Measurements from ENCODE around the gene ZDHHC17.

The ZDHHC17 gene

GRCh38 chr12:76872415-76872814 lies 108.5 kb downstream of the ZDHHC17 start:
- H3K36me3 ChIP-seq (ENCODE audit: insufficient read depth, low read length), result no peaks in the 10 kb centered on the region
- H3K4me3 ChIP-seq (ENCODE audit: low read length, poor library complexity, severe bottlenecking), result no peak overlapping the region
- TF ChIP-seq EZH2phosphoT487 (IDR thresholded peaks at IDR 0.05; ENCODE audit: borderline replicate concordance) (no peak), CTCF (conservative IDR thresholded peaks at IDR 0.05; ENCODE audit: low read length) (no peak)
- H3K9ac ChIP-seq (ENCODE audit: low read depth, low read length, poor library complexity, severe bottlenecking), result no peak overlapping the region
- no peaks in the 10 kb centered on the region for H3F3A ChIP-seq (ENCODE audit: low read depth)
- H3K9me2 ChIP-seq (replicated peaks; ENCODE audit: low read depth, low read length), result no peaks in the 10 kb centered on the region
- H3K4me1 ChIP-seq (ENCODE audit: insufficient read depth, low read length, poor library complexity, severe bottlenecking), result peaks cover 11% of the 10 kb centered on the region
- H3K27me3 ChIP-seq (ENCODE audit: insufficient read depth, low read length, poor library complexity, severe bottlenecking), result no peaks in the 10 kb centered on the region
- no peaks in the 10 kb centered on the region for H3K79me2 ChIP-seq (ENCODE audit: insufficient read depth, low read length)
- H3K9me3 ChIP-seq (ENCODE audit: insufficient read depth, low read depth, low read length), result no peaks in the 10 kb centered on the region
- H2AFZ ChIP-seq (ENCODE audit: low read length), result no peak overlapping the region
- no peak overlapping the region for H3K4me2 ChIP-seq (ENCODE audit: low read depth, low read length, poor library complexity, severe bottlenecking)
- no peaks in the 10 kb centered on the region for H4K20me1 ChIP-seq (ENCODE audit: insufficient read depth, low read length, poor library complexity, severe bottlenecking)

DNA sequence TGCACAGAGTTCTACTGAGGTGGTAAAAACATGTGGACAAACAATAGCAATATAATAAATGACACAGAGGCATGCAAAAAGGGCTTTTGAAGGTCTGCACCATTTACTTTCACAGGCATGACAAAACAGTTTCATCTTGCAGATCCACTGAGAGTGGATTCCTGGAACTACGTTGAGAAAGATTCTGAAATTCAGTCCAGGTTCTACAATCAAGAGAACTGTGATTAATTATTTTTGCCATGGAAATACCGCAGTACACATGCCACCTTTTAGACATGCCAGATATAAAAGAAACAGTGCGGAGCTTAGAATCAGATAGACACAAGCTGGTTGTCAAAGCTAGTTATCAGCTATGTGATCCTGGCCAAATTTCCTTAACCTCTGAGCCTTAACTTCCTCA lies 110.1 kb downstream of the ZDHHC17 start:
- Histone ChIP-seq H3K27me3 (ENCODE audit: insufficient read depth, low read length, poor library complexity, severe bottlenecking) (no peaks in the 10 kb centered on the region), H3K36me3 (ENCODE audit: insufficient read depth, low read length) (no peaks in the 10 kb centered on the region), H2AFZ (ENCODE audit: low read length) (no peak overlapping the region), H3K9ac (ENCODE audit: low read depth, low read length, poor library complexity, severe bottlenecking) (no peak overlapping the region), H3K79me2 (ENCODE audit: insufficient read depth, low read length) (no peaks in the 10 kb centered on the region), H3F3A (ENCODE audit: low read depth) (no peaks in the 10 kb centered on the region), H3K4me3 (ENCODE audit: low read length, poor library complexity, severe bottlenecking) (no peak overlapping the region), H3K9me2 (replicated peaks; ENCODE audit: low read depth, low read length) (no peaks in the 10 kb centered on the region), H3K4me2 (ENCODE audit: low read depth, low read length, poor library complexity, severe bottlenecking) (no peak overlapping the region), H4K20me1 (ENCODE audit: insufficient read depth, low read length, poor library complexity, severe bottlenecking) (no peaks in the 10 kb centered on the region), H3K4me1 (ENCODE audit: insufficient read depth, low read length, poor library complexity, severe bottlenecking) (peaks cover 3% of the 10 kb centered on the region), H3K9me3 (ENCODE audit: insufficient read depth, low read depth, low read length) (no peaks in the 10 kb centered on the region)
- TF ChIP-seq EZH2phosphoT487 (IDR thresholded peaks at IDR 0.05; ENCODE audit: borderline replicate concordance) (no peak), CTCF (conservative IDR thresholded peaks at IDR 0.05; ENCODE audit: low read length) (no peak)

DNA sequence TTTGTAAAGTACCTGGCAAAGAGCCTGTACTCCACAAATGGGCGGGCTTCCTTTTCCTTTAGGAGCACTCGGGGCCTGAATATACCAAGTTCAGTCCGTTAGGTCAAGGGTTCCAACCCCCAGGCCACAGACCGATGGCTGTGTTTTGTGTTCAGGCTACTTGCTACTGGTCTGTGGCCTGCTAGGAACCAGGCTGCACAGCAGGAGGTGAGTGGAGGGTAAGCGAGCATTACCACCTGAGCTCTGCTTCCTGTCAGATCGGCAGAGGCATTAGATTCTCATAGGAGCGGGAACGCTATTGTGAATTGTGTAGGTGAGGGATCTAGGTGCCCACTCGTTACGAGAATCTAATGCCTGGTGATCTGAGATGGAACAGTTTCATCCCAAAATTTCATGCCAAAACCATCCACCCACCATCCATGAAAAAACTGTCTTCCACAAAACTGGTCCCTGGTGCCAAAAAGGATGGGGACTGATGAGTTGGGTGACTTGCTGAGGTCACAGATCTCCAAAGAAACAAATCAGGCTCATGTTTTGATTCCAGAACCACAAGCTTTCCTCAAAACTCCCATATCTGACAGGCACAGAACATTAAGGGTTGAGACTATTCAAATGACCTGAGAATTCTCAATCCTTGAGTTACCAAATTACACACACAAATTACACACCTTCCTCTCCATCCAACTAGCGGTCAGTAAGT lies 110.7 kb downstream of the ZDHHC17 start:
- H2AFZ ChIP-seq (ENCODE audit: low read length), result no peak overlapping the region
- no peaks in the 10 kb centered on the region for H3K36me3 ChIP-seq (ENCODE audit: insufficient read depth, low read length)
- H3K4me2 ChIP-seq (ENCODE audit: low read depth, low read length, poor library complexity, severe bottlenecking), result no peak overlapping the region
- TF ChIP-seq EZH2phosphoT487 (IDR thresholded peaks at IDR 0.05; ENCODE audit: borderline replicate concordance), result no peak
- no peaks in the 10 kb centered on the region for H3K79me2 ChIP-seq (ENCODE audit: insufficient read depth, low read length)
- H3K9ac ChIP-seq (ENCODE audit: low read depth, low read length, poor library complexity, severe bottlenecking), result no peak overlapping the region
- no peaks in the 10 kb centered on the region for H3K27me3 ChIP-seq (ENCODE audit: insufficient read depth, low read length, poor library complexity, severe bottlenecking)
- no peaks in the 10 kb centered on the region for H4K20me1 ChIP-seq (ENCODE audit: insufficient read depth, low read length, poor library complexity, severe bottlenecking)
- no peaks in the 10 kb centered on the region for H3K9me2 ChIP-seq (replicated peaks; ENCODE audit: low read depth, low read length)
- no peak overlapping the region for H3K4me3 ChIP-seq (ENCODE audit: low read length, poor library complexity, severe bottlenecking)
- no peaks in the 10 kb centered on the region for H3F3A ChIP-seq (ENCODE audit: low read depth)
- H3K4me1 ChIP-seq (ENCODE audit: insufficient read depth, low read length, poor library complexity, severe bottlenecking), result peaks cover 3% of the 10 kb centered on the region
- H3K9me3 ChIP-seq (ENCODE audit: insufficient read depth, low read depth, low read length), result no peaks in the 10 kb centered on the region

GRCh38 chr12:76876696-76877229 lies 112.8 kb downstream of the ZDHHC17 start:
- Histone ChIP-seq H2AFZ (ENCODE audit: low read length) (no peak overlapping the region), H3K36me3 (ENCODE audit: insufficient read depth, low read length) (no peaks in the 10 kb centered on the region), H4K20me1 (ENCODE audit: insufficient read depth, low read length, poor library complexity, severe bottlenecking) (no peaks in the 10 kb centered on the region), H3K4me3 (ENCODE audit: low read length, poor library complexity, severe bottlenecking) (no peak overlapping the region), H3K9ac (ENCODE audit: low read depth, low read length, poor library complexity, severe bottlenecking) (no peak overlapping the region), H3K27me3 (ENCODE audit: insufficient read depth, low read length, poor library complexity, severe bottlenecking) (no peaks in the 10 kb centered on the region), H3K9me2 (replicated peaks; ENCODE audit: low read depth, low read length) (no peaks in the 10 kb centered on the region), H3F3A (ENCODE audit: low read depth) (no peaks in the 10 kb centered on the region), H3K9me3 (ENCODE audit: insufficient read depth, low read depth, low read length) (no peaks in the 10 kb centered on the region), H3K79me2 (ENCODE audit: insufficient read depth, low read length) (no peaks in the 10 kb centered on the region), H3K4me1 (ENCODE audit: insufficient read depth, low read length, poor library complexity, severe bottlenecking) (no peaks in the 10 kb centered on the region), H3K4me2 (ENCODE audit: low read depth, low read length, poor library complexity, severe bottlenecking) (no peak overlapping the region)
- TF ChIP-seq CTCF (conservative IDR thresholded peaks at IDR 0.05; ENCODE audit: low read length) (no peak), EZH2phosphoT487 (IDR thresholded peaks at IDR 0.05; ENCODE audit: borderline replicate concordance) (no peak)
